Stomach (tissue), 9 donors: ENCODE measurements around the gene AGGF1. TPM values are rescaled to one million over a fixed set of nuclear protein-coding genes. Genes with fewer than 3 reads are reported as not detected.
"Not testable (repeated sequence)": the region's sequence is repeated elsewhere in the genome, so short reads cannot be mapped to it uniquely, and the experiment has no call there.

Experiments
- DNase-seq, 2 donors: peaks; one replicate each; pipeline versions ENCODE4 v3.0.0 to v3.0.0-alpha.2; 2013 to 2019
- H3K27ac ChIP-seq, 5 donors: fragments of 200-600 bp in 4 of 5; sonication (generic) in 4 of 5; one replicate each; pipeline ENCODE4 v1.5.1; 2013 to 2019; ENCODE audit warnings: mild to moderate bottlenecking in 1 of 5, moderate library complexity in 1 of 5
- H3K27me3 ChIP-seq, 3 donors: fragments of 200-600 bp; sonication (generic); one replicate each; pipeline ENCODE4 v1.5.1; 2017 to 2019; ENCODE audit warnings: mixed run types in 1 of 3
- H3K36me3 ChIP-seq, 4 donors: fragments of 200-600 bp; sonication (generic); 1 replicate in 3 of 4; 2 replicates in 1 of 4; pipeline ENCODE4 v1.5.1; 2016 to 2019
- H3K4me1 ChIP-seq, 4 donors: fragments of 200-600 bp; sonication (generic); one replicate each; pipeline ENCODE4 v1.5.1; 2016 to 2019
- H3K4me3 ChIP-seq, 4 donors: fragments of 200-600 bp; sonication (generic) in 3 of 4; one replicate each; pipeline ENCODE4 v1.5.1; 2016 to 2019; ENCODE audit warnings: mild to moderate bottlenecking in 1 of 4
- H3K9me3 ChIP-seq, 4 donors: fragments of 200-600 bp; sonication (generic); one replicate each; pipeline ENCODE4 v1.5.1; 2016 to 2019
- CTCF ChIP-seq, 7 experiments: fragments of 450-650 bp in 4 of 7; fragments of 200-600 bp in 3 of 7; sonication (generic) in 3 of 7; IDR thresholded peaks; one replicate each; pipeline ENCODE4 v1.5.1; 2016 to 2019; ENCODE audit warnings: antibody characterized with exemption in 7 of 7, control low read depth in 2 of 7, mild to moderate bottlenecking in 1 of 7
- EP300 ChIP-seq: sonication (generic); formaldehyde crosslinking; IDR thresholded peaks from one replicate; pipeline ENCODE4 v1.6.1; 2017; ENCODE audit warnings: antibody characterized with exemption
- POLR2A ChIP-seq, 4 donors: fragments of 450-650 bp; IDR thresholded peaks; one replicate each; pipeline ENCODE4 v1.6.1; 2016; ENCODE audit warnings: antibody characterized with exemption in 4 of 4, control low read depth in 2 of 4, mild to moderate bottlenecking in 1 of 4, moderate library complexity in 1 of 4
- POLR2AphosphoS5 ChIP-seq, 3 donors: sonication (generic); formaldehyde crosslinking; IDR thresholded peaks; one replicate each; pipeline ENCODE4 v1.6.1; 2016; ENCODE audit warnings: antibody characterized with exemption in 3 of 3
- WGBS, 5 donors: extraction: QIAGEN DNeasy Blood & Tissue Kit in 3 of 5; methylation state at CpG; one replicate each; pipeline versions ENCODE4 v1.1.5 to v1.1.7; 2013 to 2018; 5-methylcytosine and 5-hydroxymethylcytosine counted together
- intact Hi-C: fragments of 100-400 bp; cut with DNase I; formaldehyde crosslinking; loops from one replicate; pipeline ENCODE4 v1.15.1; 2023; ENCODE audit warnings: low total_unique reads
- polyA plus RNA-seq, 3 donors: library from polyadenylated mRNA; stranded (reverse); fragments of 200-250 nt; gene quantifications; one replicate each; pipeline ENCODE4 v1.2.3, GENCODE V29; 2013
- total RNA-seq, 5 donors: library from RNA; depleted of rRNA; stranded (reverse); fragments of >200 nt; gene quantifications; one replicate each; pipeline versions ENCODE4 v1.1.0 to v1.2.3, GENCODE V29; 2014 to 2016
- donor health status: healthy with polysubstance abuse.
- donor health status: Bipolar disorder and iron deficiency.
- donor health status: healthy.

Gene AGGF1
- total and polyA plus RNA-seq, 8 donors, result 6.5 to 28.1 (median 11.2) TPM

- intact Hi-C loops, result no loop called here
- WGBS, 5 donors, result 72 to 88% (median 85%) methylated on average over 3 of the region's 3 CpGs
- no peaks in the 10 kb centered on the region for H3K27me3 ChIP-seq
- H3K4me3 ChIP-seq, result no peak overlapping the region
- no peaks in the 10 kb centered on the region for H3K9me3 ChIP-seq
- no peak overlapping the region for H3K27ac ChIP-seq
- no peak for DNase-seq
- no peaks in the 10 kb centered on the region for H3K4me1 ChIP-seq
- TF ChIP-seq EP300 (no peak), POLR2A (IDR thresholded peaks at IDR 0.05) (no peak), POLR2AphosphoS5 (IDR thresholded peaks at IDR 0.05) (no peak), CTCF (IDR thresholded peaks at IDR 0.05) (no peak)
- H3K36me3 ChIP-seq, result no peaks in the 10 kb centered on the region
These were observed 46.7 kb upstream of the AGGF1 start for GRCh38 chr5:76983468-76983867.

- no peaks in the 10 kb centered on the region for H3K9me3 ChIP-seq
- no peak for DNase-seq
- WGBS, 5 donors, result 38 to 57% (median 53%) methylated on average over 6 of the region's 6 CpGs
- H3K27me3 ChIP-seq, result no peaks in the 10 kb centered on the region
- H3K27ac ChIP-seq, result no peak overlapping the region
- intact Hi-C loops, result no loop called here
- peaks cover 0 to 4% (median 0%) of the 10 kb centered on the region in 4 donors for H3K4me1 ChIP-seq
- H3K4me3 ChIP-seq, result no peak overlapping the region
- TF ChIP-seq POLR2A (IDR thresholded peaks at IDR 0.05) (no peak), POLR2AphosphoS5 (IDR thresholded peaks at IDR 0.05) (no peak), CTCF (IDR thresholded peaks at IDR 0.05) (no peak), EP300 (no peak)
- H3K36me3 ChIP-seq, result no peaks in the 10 kb centered on the region
These were observed 43.2 kb upstream of the AGGF1 start for GRCh38 chr5:76986825-76987526.

- DNase-seq, result no peak
- no peak overlapping the region for H3K4me3 ChIP-seq
- H3K36me3 ChIP-seq, result no peaks in the 10 kb centered on the region
- TF ChIP-seq CTCF (IDR thresholded peaks at IDR 0.05), result no peak
- TF ChIP-seq POLR2AphosphoS5 (IDR thresholded peaks at IDR 0.05), result no peak
- no peak for TF ChIP-seq EP300
- intact Hi-C loops, result no loop called here
- H3K27ac ChIP-seq, result no peak overlapping the region
- H3K27me3 ChIP-seq, result peaks cover 0 to 5% (median 0%) of the 10 kb centered on the region in 3 donors
- WGBS, 5 donors, result 35 to 50% (median 37%) methylated on average over 5 of the region's 5 CpGs
- H3K4me1 ChIP-seq, result peaks cover 0 to 4% (median 0%) of the 10 kb centered on the region in 4 donors
- no peaks in the 10 kb centered on the region for H3K9me3 ChIP-seq
These were observed 39.2 kb upstream of the AGGF1 start for GRCh38 chr5:76990899-76991459.

- intact Hi-C loops, H3K27ac ChIP-seq, H3K9me3 ChIP-seq, H3K4me1 ChIP-seq, DNase-seq, H3K36me3 ChIP-seq, H3K4me3 ChIP-seq, H3K27me3 ChIP-seq: not testable (repeated sequence)
- 78 to 88% (median 82%) methylated on average over 9 of the region's 9 CpGs for WGBS, 5 donors
These were observed 36.8 kb upstream of the AGGF1 start for GRCh38 chr5:76993436-76993835.

- Histone ChIP-seq H3K9me3 (no peaks in the 10 kb centered on the region), H3K4me1 (peaks cover 0 to 4% (median 0%) of the 10 kb centered on the region in 4 donors), H3K4me3 (no peak overlapping the region), H3K36me3 (no peaks in the 10 kb centered on the region), H3K27me3 (peaks cover 0 to 5% (median 0%) of the 10 kb centered on the region in 3 donors), H3K27ac (no peak overlapping the region)
- no peak for TF ChIP-seq POLR2A (IDR thresholded peaks at IDR 0.05)
- TF ChIP-seq POLR2AphosphoS5 (IDR thresholded peaks at IDR 0.05), result no peak
- TF ChIP-seq EP300, result no peak
- TF ChIP-seq CTCF (IDR thresholded peaks at IDR 0.05), result no peak
- intact Hi-C loops, result no loop called here
- 60 to 78% (median 74%) methylated on average over 6 of the region's 6 CpGs for WGBS, 5 donors
- no peak for DNase-seq
These were observed 35.9 kb upstream of the AGGF1 start for GRCh38 chr5:76994337-76994736.

GRCh38 chr5:76998251-76998650 lies 32.0 kb upstream of the AGGF1 start:
- H3K27me3 ChIP-seq, H3K9me3 ChIP-seq, H3K27ac ChIP-seq, H3K36me3 ChIP-seq, H3K4me1 ChIP-seq, intact Hi-C loops, H3K4me3 ChIP-seq, DNase-seq: not testable (repeated sequence)
- 82 to 89% (median 87%) methylated on average over 4 of the region's 4 CpGs for WGBS, 5 donors
